Measurements from ENCODE around the gene CTLA4.

GRCh38 chr2:203875471-203875870, 7.9 kb downstream of the CTLA4 start:
- no peak for TF ChIP-seq CTCF (IDR thresholded peaks at IDR 0.05)
- no peak for TF ChIP-seq POLR2A (IDR thresholded peaks at IDR 0.05)
